Measurements from ENCODE around the gene RASEF.

Gene RASEF

GRCh38 chr9:82972446-82972845 is 90.5 kb downstream of the RASEF start:
- H3K27ac ChIP-seq = no peak overlapping the region
- TF ChIP-seq ZFX (IDR thresholded peaks at IDR 0.05; ENCODE audit: borderline replicate concordance) (no peak), CTCF (IDR thresholded peaks at IDR 0.05) (no peak)

- TF ChIP-seq CTCF (IDR thresholded peaks at IDR 0.05) (no peak), ZFX (IDR thresholded peaks at IDR 0.05; ENCODE audit: borderline replicate concordance) (no peak)
- H3K27ac ChIP-seq = no peak overlapping the region
These were observed 92.6 kb downstream of the RASEF start for GRCh38 chr9:82970359-82970758.

GRCh38 chr9:82969291-82969690 is 93.7 kb downstream of the RASEF start:
- no peak overlapping the region for H3K27ac ChIP-seq
- TF ChIP-seq ZFX (IDR thresholded peaks at IDR 0.05; ENCODE audit: borderline replicate concordance) (no peak), CTCF (IDR thresholded peaks at IDR 0.05) (no peak)

- no peak overlapping the region for H3K27ac ChIP-seq
- TF ChIP-seq ZFX (IDR thresholded peaks at IDR 0.05; ENCODE audit: borderline replicate concordance) = no peak
- TF ChIP-seq CTCF (IDR thresholded peaks at IDR 0.05) = no peak
These were observed 94.1 kb downstream of the RASEF start for GRCh38 chr9:82968816-82969215.

DNA sequence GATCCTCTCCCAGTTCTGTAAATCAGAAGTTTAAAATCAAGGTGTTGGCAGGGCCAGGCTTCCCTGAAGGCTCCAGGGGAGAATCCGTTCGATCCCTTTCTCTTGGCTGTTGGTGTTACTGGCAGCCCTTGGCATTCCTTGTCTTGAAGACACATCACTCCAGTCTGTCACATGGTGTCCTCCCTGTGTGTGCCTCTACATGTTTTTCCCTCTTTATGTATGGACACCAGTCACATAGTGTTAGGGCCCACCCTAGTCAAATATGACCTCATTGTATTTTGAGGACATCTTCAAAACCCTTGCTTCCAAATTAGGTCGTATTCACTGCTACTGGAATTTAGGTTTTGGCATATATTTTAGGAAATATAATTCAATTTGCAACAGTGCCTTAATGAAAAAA is 94.6 kb downstream of the RASEF start:
- H3K27ac ChIP-seq = no peak overlapping the region
- no peak for TF ChIP-seq ZFX (IDR thresholded peaks at IDR 0.05; ENCODE audit: borderline replicate concordance)
- no peak for TF ChIP-seq CTCF (IDR thresholded peaks at IDR 0.05)

GRCh38 chr9:82961504-82962125 is 101.3 kb downstream of the RASEF start:
- no peak overlapping the region for H3K27ac ChIP-seq
- TF ChIP-seq CTCF (IDR thresholded peaks at IDR 0.05) (peak; percentile 86), ZFX (IDR thresholded peaks at IDR 0.05; ENCODE audit: borderline replicate concordance) (no peak)

GRCh38 chr9:82957529-82958379 is 105.2 kb downstream of the RASEF start:
- no peak overlapping the region for H3K27ac ChIP-seq
- TF ChIP-seq ZFX (IDR thresholded peaks at IDR 0.05; ENCODE audit: borderline replicate concordance) = no peak

Data from 22Rv1 (cell line).